ENCODE measurements around the gene ELFN2. TPM values are rescaled to one million over a fixed set of nuclear protein-coding genes. Genes with fewer than 3 reads are reported as not detected.

The ELFN2 gene
- total RNA-seq, 1 donor from 2014 or later: 4.2 TPM

DNA sequence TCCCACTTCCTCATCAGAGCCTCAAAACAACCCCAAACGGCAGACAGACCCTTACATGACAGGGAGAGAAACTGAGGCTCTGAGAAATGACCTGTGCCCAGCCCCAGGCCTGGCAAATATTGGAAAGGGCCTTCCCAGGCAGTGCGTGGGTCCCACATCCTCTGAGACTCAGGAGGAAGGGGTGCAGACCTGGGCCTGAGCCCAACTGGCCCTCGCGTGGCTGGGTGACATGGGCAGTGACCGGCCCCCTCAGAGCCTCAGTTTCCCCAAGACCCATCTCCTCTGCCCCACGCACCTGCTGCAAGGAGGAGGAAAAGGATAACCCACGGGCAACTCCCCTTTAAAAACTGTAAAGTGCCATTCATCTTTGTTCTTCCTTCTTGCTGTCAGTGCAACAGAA is 35.6 kb downstream of the ELFN2 start:
- no peak overlapping the region for H3K27ac Mint-ChIP-seq
- TF ChIP-seq, protein P1, sequence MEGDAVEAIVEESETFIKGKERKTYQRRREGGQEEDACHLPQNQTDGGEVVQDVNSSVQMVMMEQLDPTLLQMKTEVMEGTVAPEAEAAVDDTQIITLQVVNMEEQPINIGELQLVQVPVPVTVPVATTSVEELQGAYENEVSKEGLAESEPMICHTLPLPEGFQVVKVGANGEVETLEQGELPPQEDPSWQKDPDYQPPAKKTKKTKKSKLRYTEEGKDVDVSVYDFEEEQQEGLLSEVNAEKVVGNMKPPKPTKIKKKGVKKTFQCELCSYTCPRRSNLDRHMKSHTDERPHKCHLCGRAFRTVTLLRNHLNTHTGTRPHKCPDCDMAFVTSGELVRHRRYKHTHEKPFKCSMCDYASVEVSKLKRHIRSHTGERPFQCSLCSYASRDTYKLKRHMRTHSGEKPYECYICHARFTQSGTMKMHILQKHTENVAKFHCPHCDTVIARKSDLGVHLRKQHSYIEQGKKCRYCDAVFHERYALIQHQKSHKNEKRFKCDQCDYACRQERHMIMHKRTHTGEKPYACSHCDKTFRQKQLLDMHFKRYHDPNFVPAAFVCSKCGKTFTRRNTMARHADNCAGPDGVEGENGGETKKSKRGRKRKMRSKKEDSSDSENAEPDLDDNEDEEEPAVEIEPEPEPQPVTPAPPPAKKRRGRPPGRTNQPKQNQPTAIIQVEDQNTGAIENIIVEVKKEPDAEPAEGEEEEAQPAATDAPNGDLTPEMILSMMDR (IDR thresholded peaks at IDR 0.05; ENCODE audit: unreplicated experiment): no peak
- no peak overlapping the region for H3K4me3 Mint-ChIP-seq
- H3K27me3 Mint-ChIP-seq (ENCODE audit: low read depth): peaks cover 18% of the 10 kb centered on the region
- no peaks in the 10 kb centered on the region for H3K36me3 Mint-ChIP-seq
- no peaks in the 10 kb centered on the region for H3K9me3 Mint-ChIP-seq
- H3K4me1 Mint-ChIP-seq: no peaks in the 10 kb centered on the region
- no peak for DNase-seq (ENCODE audit: low spot score in 2 of 2, unreplicated experiment in 2 of 2)

DNA sequence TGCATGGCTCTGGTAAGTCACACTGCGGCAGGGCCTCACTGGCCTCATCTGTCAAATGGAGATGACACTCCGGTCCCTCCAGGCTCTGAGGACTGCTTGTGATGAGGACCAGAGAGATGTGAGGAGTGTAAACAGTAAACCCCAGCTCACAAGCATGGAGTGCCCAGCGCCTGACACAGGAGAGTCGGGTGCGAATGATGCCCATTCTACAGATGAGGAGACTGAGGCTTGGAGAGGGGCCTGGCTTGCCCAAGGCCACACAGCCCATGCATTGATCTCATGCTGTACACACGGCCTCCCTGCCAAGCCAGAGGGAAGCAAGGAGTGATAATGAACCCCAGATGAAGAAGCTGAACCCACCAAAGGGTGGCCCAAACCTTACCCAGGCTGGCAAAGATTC is 37.2 kb downstream of the ELFN2 start:
- H3K36me3 Mint-ChIP-seq: no peaks in the 10 kb centered on the region
- no peak overlapping the region for H3K4me3 Mint-ChIP-seq
- no peak for DNase-seq (ENCODE audit: low spot score in 2 of 2, unreplicated experiment in 2 of 2)
- H3K9me3 Mint-ChIP-seq: no peaks in the 10 kb centered on the region
- H3K27ac Mint-ChIP-seq: no peak overlapping the region
- TF ChIP-seq, protein P1 (IDR thresholded peaks at IDR 0.05; ENCODE audit: unreplicated experiment): no peak
- H3K27me3 Mint-ChIP-seq (ENCODE audit: low read depth): peaks cover 15% of the 10 kb centered on the region
- H3K4me1 Mint-ChIP-seq: no peaks in the 10 kb centered on the region

DNA sequence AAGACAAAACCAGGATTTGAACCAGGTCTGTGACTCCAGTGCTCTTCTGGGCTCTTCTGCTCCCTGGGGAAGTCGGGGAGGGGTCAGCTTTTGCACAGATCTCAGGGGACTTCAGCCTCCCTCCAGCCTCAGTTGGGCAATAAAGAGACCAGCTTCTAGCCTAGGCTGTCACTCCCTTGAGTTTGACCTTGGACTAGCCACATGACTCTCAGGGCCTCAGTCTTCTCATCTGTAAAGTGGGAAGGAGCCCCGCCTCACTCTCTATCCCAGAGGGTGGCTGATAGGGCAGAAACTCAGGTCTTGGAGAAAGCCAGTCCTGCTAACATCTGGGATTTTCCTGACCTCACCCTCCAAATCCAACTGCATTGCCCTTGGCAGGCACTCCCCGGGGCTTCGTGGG is 38.7 kb downstream of the ELFN2 start:
- DNase-seq (ENCODE audit: low spot score in 2 of 2, unreplicated experiment in 2 of 2): no peak
- Mint-ChIP-seq H3K4me1 (no peaks in the 10 kb centered on the region), H3K27me3 (ENCODE audit: low read depth) (peaks cover 15% of the 10 kb centered on the region), H3K36me3 (no peaks in the 10 kb centered on the region), H3K9me3 (no peaks in the 10 kb centered on the region), H3K27ac (no peak overlapping the region), H3K4me3 (no peak overlapping the region)
- TF ChIP-seq, protein P1 (IDR thresholded peaks at IDR 0.05; ENCODE audit: unreplicated experiment): no peak

DNA sequence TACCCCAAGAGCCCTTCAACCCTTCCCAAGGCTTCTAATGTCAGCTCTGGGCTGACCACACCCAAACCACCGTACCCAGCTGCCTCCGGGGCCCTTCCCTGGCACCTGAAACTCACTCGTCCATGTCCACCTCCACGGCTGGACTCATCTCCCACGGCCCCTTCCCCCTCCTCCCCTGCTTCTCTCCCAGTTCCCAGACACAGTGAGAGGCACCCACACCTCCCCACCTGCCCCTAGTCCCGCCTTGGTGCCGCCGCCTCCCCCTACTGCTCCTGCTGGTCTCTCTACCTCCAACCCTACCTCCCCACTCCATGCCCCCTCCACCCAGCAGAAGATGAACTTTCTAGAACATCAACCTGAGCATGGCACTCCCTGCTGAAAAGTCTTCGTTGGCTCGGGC is 39.5 kb downstream of the ELFN2 start:
- TF ChIP-seq, protein P1 (IDR thresholded peaks at IDR 0.05; ENCODE audit: unreplicated experiment): no peak
- H3K27me3 Mint-ChIP-seq (ENCODE audit: low read depth): peaks cover 19% of the 10 kb centered on the region
- H3K4me3 Mint-ChIP-seq: no peak overlapping the region
- no peak overlapping the region for H3K27ac Mint-ChIP-seq
- H3K36me3 Mint-ChIP-seq: no peaks in the 10 kb centered on the region
- H3K9me3 Mint-ChIP-seq: no peaks in the 10 kb centered on the region
- H3K4me1 Mint-ChIP-seq: no peaks in the 10 kb centered on the region
- no peak for DNase-seq (ENCODE audit: low spot score in 2 of 2, unreplicated experiment in 2 of 2)

DNA sequence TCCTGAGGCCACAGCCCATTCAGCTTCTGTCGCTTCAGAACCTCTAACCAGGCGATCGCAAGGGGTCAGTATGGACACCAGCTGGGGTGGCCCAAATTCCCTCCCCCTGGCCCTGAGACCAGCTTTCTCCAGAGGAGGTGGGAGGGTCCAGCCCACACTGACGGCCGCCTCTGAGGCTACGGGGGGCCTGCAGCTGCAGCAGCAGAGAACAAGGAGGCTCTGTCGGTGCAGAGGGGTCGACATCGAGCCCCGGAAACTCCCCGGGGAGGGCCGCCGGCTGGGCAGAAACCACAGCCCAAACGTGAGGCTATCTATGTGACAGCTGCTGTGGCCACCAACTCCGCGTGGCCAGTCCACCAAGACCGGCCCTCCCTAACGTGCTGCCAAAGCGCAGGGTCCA is 40.8 kb downstream of the ELFN2 start:
- Mint-ChIP-seq H3K4me1 (no peaks in the 10 kb centered on the region), H3K27ac (no peak overlapping the region), H3K4me3 (no peak overlapping the region), H3K9me3 (no peaks in the 10 kb centered on the region), H3K27me3 (ENCODE audit: low read depth) (peaks cover 28% of the 10 kb centered on the region), H3K36me3 (no peaks in the 10 kb centered on the region)
- TF ChIP-seq, protein P1 (IDR thresholded peaks at IDR 0.05; ENCODE audit: unreplicated experiment): no peak
- no peak for DNase-seq (ENCODE audit: low spot score in 2 of 2, unreplicated experiment in 2 of 2)

DNA sequence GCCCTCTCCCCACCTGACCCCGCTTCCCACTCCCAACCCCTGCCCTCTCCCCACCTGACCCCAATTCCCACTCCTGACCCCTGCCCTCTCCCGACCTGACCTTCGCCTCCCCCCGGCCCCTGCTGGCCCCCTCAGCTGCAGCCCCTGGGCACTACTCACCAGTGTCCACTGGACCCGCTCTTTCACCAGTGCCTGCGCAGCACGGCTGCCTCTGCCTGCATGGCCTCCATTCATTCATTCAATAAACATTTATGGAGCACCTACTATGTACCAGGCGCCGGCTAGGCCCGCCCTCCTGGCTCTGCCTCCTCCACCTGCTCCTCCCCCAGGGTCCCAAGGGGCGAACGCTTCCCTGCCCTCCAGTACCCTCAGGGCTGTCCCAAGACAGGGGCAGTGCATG is 42.6 kb downstream of the ELFN2 start:
- no peak for DNase-seq (ENCODE audit: low spot score in 2 of 2, unreplicated experiment in 2 of 2)
- TF ChIP-seq, protein P1 (IDR thresholded peaks at IDR 0.05; ENCODE audit: unreplicated experiment): no peak
- Mint-ChIP-seq H3K27me3 (ENCODE audit: low read depth) (peaks cover 36% of the 10 kb centered on the region), H3K36me3 (no peaks in the 10 kb centered on the region), H3K9me3 (no peaks in the 10 kb centered on the region), H3K27ac (no peak overlapping the region), H3K4me1 (no peaks in the 10 kb centered on the region), H3K4me3 (no peak overlapping the region)

Data from mesothelial cell of epicardium (in vitro differentiated cells).